ENCODE data around the gene THUMPD3.

The THUMPD3 gene

DNA sequence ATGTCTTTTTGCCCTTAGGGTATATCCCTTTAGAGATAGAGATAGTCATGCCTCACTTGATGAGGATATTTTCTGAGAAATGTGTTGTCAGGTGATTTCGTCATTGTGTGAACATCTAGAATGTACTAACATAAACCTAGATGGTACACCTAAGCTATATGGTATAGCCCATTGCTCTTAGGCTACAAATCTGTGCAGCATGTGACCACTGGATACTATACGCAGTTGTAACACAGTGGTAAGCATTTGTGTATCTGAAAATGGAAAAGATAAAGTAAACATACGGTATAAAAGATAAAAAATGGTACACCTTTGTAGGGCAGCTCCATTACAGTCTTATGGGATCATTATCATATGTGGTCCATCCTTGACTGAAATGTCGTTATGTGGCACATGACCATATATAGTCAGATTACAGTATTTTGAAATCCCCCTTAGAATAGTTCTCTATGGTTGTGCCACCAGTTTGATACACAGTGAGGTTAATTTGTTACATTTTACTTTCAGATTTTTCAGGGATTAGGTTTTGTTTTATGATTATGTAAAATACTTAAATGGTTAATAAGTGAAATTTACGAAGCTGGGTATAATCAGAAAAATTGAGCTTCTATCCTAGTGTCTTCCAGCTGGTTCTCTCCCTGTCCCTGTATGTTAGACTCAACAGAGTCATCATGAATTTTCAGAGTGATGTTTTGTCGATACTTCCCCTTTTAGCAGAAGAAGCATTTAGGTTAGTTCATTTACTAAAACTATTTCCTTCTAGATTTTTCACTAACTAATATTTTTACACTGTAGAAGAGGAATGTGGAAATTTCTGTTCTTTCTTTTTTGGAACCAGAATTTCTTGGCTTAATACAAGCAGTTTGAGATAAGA is 47.4 kb downstream of the THUMPD3 start:
- Histone ChIP-seq H3K4me1 (peaks cover 15% of the 10 kb centered on the region), H3K4me3 (ENCODE audit: low read depth, low read length) (no peak overlapping the region), H3K4me2 (ENCODE audit: low read length) (no peak overlapping the region), H3K9ac (no peak overlapping the region), H3K27ac (no peak overlapping the region), H3K36me3 (ENCODE audit: control insufficient read depth, insufficient read depth, low read length) (no peaks in the 10 kb centered on the region), H3K27me3 (ENCODE audit: control insufficient read depth, insufficient read depth, low read length) (no peaks in the 10 kb centered on the region), H3K79me2 (peaks cover 66% of the 10 kb centered on the region), H2AFZ (no peak overlapping the region), H3K9me3 (ENCODE audit: control insufficient read depth, low read length) (no peaks in the 10 kb centered on the region)
- TF ChIP-seq CTCF (IDR thresholded peaks at IDR 0.05), result no peak

GRCh38 chr3:9411302-9411701 is 48.4 kb downstream of the THUMPD3 start:
- Histone ChIP-seq H3K27me3 (ENCODE audit: control insufficient read depth, insufficient read depth, low read length) (no peaks in the 10 kb centered on the region), H3K4me3 (ENCODE audit: low read depth, low read length) (no peak overlapping the region), H3K4me1 (peaks cover 14% of the 10 kb centered on the region), H2AFZ (no peak overlapping the region), H3K9me3 (ENCODE audit: control insufficient read depth, low read length) (no peaks in the 10 kb centered on the region), H3K4me2 (ENCODE audit: low read length) (no peak overlapping the region), H3K9ac (no peak overlapping the region), H3K27ac (no peak overlapping the region), H3K36me3 (ENCODE audit: control insufficient read depth, insufficient read depth, low read length) (no peaks in the 10 kb centered on the region), H3K79me2 (peaks cover 67% of the 10 kb centered on the region)
- no peak for TF ChIP-seq CTCF (IDR thresholded peaks at IDR 0.05)

GRCh38 chr3:9412293-9412692 is 49.4 kb downstream of the THUMPD3 start:
- no peak overlapping the region for H3K4me3 ChIP-seq (ENCODE audit: low read depth, low read length)
- H3K9me3 ChIP-seq (ENCODE audit: control insufficient read depth, low read length), result no peaks in the 10 kb centered on the region
- no peaks in the 10 kb centered on the region for H3K36me3 ChIP-seq (ENCODE audit: control insufficient read depth, insufficient read depth, low read length)
- no peak overlapping the region for H3K9ac ChIP-seq
- H3K4me1 ChIP-seq, result peaks cover 14% of the 10 kb centered on the region
- no peak overlapping the region for H3K4me2 ChIP-seq (ENCODE audit: low read length)
- H2AFZ ChIP-seq, result no peak overlapping the region
- no peak for TF ChIP-seq CTCF (IDR thresholded peaks at IDR 0.05)
- H3K27me3 ChIP-seq (ENCODE audit: control insufficient read depth, insufficient read depth, low read length), result no peaks in the 10 kb centered on the region
- peaks cover 69% of the 10 kb centered on the region for H3K79me2 ChIP-seq
- no peak overlapping the region for H3K27ac ChIP-seq

- no peaks in the 10 kb centered on the region for H3K27me3 ChIP-seq (ENCODE audit: control insufficient read depth, insufficient read depth, low read length)
- no peak overlapping the region for H3K9ac ChIP-seq
- H3K27ac ChIP-seq, result no peak overlapping the region
- no peak for TF ChIP-seq CTCF (IDR thresholded peaks at IDR 0.05)
- peaks cover 4% of the 10 kb centered on the region for H3K4me1 ChIP-seq
- no peak overlapping the region for H3K4me3 ChIP-seq (ENCODE audit: low read depth, low read length)
- peaks cover 69% of the 10 kb centered on the region for H3K79me2 ChIP-seq
- no peak overlapping the region for H2AFZ ChIP-seq
- H3K36me3 ChIP-seq (ENCODE audit: control insufficient read depth, insufficient read depth, low read length), result no peaks in the 10 kb centered on the region
- no peak overlapping the region for H3K4me2 ChIP-seq (ENCODE audit: low read length)
- no peaks in the 10 kb centered on the region for H3K9me3 ChIP-seq (ENCODE audit: control insufficient read depth, low read length)
These were observed 52.0 kb downstream of the THUMPD3 start for GRCh38 chr3:9414826-9415225.
